CD4-positive, CD25-positive, alpha-beta regulatory T cell (primary cell): ENCODE results near the gene CUL2. TPM values are rescaled to one million over a fixed set of nuclear protein-coding genes. Genes with fewer than 3 reads are reported as not detected.

ENCODE experiments used
- ATAC-seq, 2 donors: fragments of 150-1000 bp; cut with Tn5 transposase; one replicate each; pipeline ENCODE4 v1.10.0; 2021; ENCODE audit warnings: low read depth in 2 of 2, moderate number of reproducible peaks in 2 of 2, moderate library complexity in 1 of 2
- DNase-seq, 3 donors: peaks; one replicate each; pipeline versions ENCODE4 v3.0.0 to v3.0.0-alpha.2; 2012 to 2022; ENCODE audit warnings: mixed read lengths in 1 of 3
- H3K27ac ChIP-seq: one replicate; pipeline ENCODE4 v1.7.0; 2013; ENCODE audit warnings: mild to moderate bottlenecking, low read length; ENCODE audit not compliant: insufficient read depth, poor library complexity, severe bottlenecking
- H3K27me3 ChIP-seq: one replicate; pipeline ENCODE4 v1.7.0; 2013; ENCODE audit warnings: low read length; ENCODE audit not compliant: control insufficient read depth, insufficient read depth
- H3K36me3 ChIP-seq: one replicate; pipeline ENCODE4 v1.7.0; 2013; ENCODE audit warnings: mild to moderate bottlenecking, low read length, moderate library complexity; ENCODE audit not compliant: control insufficient read depth, insufficient read depth
- H3K4me1 ChIP-seq: 2 replicates; pipeline ENCODE4 v1.7.0; 2013; ENCODE audit warnings: mild to moderate bottlenecking, low read length; ENCODE audit not compliant: insufficient read depth, control insufficient read depth, poor library complexity, severe bottlenecking
- H3K4me3 ChIP-seq: one replicate; pipeline ENCODE4 v1.7.0; 2013; ENCODE audit warnings: low read depth, mild to moderate bottlenecking, low read length, moderate library complexity
- H3K9me3 ChIP-seq, 2 experiments: 1 replicate in 1 of 2; 2 replicates in 1 of 2; pipeline ENCODE4 v1.7.0; 2013; ENCODE audit warnings: low read length in 2 of 2, mild to moderate bottlenecking in 1 of 2, moderate library complexity in 1 of 2; ENCODE audit not compliant: control insufficient read depth in 2 of 2
- H3K27ac Mint-ChIP-seq, 3 donors: one replicate each; pipeline ENCODE4 v1.8.0; 2020 to 2022; ENCODE audit warnings: mild to moderate bottlenecking in 3 of 3, mixed read lengths in 3 of 3, moderate library complexity in 2 of 3
- H3K27me3 Mint-ChIP-seq: one replicate; pipeline ENCODE4 v1.8.0; 2022; ENCODE audit warnings: mild to moderate bottlenecking, mixed read lengths
- H3K36me3 Mint-ChIP-seq: one replicate; pipeline ENCODE4 v1.8.0; 2020; ENCODE audit warnings: mixed read lengths
- H3K4me1 Mint-ChIP-seq, 4 donors: one replicate each; pipeline ENCODE4 v1.8.0; 2020 to 2022; ENCODE audit warnings: mixed read lengths in 4 of 4, mild to moderate bottlenecking in 1 of 4
- H3K4me3 Mint-ChIP-seq, 4 donors: one replicate each; pipeline ENCODE4 v1.8.0; 2020 to 2022; ENCODE audit warnings: mild to moderate bottlenecking in 4 of 4, mixed read lengths in 4 of 4, moderate library complexity in 3 of 4
- H3K9me3 Mint-ChIP-seq, 7 donors: one replicate each; pipeline ENCODE4 v1.8.0; 2020 to 2022; ENCODE audit warnings: mixed read lengths in 7 of 7, mild to moderate bottlenecking in 3 of 7, moderate library complexity in 2 of 7
- polyA plus RNA-seq, 4 donors: library from polyadenylated mRNA; unstranded; fragments of 300-500 nt; fragmentation: Illumina TruSeq; gene quantifications; one replicate each; pipeline ENCODE4 v1.2.3, GENCODE V29; 2021
- total RNA-seq: library from RNA; stranded (reverse); gene quantifications from one replicate; pipeline ENCODE4 v1.2.3, GENCODE V29; 2022

CUL2 gene
- total and polyA plus RNA-seq, 5 donors from 2014 or later = 23.6 to 39.5 (median 27.2) TPM

DNA sequence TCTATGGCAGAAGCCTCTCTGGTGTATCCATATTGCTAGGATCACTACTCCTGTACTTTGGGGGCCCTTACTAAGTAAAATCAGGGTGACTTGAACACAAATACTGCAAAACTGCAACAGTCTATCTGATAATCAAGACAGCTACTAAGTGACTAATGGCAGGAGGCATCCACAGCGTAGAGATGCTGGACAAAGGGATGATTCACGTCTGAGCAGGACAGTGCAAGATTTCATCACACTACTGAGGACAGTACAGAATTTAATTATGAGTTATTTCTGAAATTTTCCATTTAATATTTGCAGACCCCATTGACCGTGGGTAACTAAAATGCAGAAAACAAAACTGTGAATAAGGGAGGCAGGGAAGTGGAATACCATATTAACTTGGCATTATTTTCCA is 10.4 kb downstream of the CUL2 start:
- H3K36me3 Mint-ChIP-seq = peaks cover 24% of the 10 kb centered on the region
- peaks cover 10% of the 10 kb centered on the region for H3K36me3 ChIP-seq
- H3K27ac Mint-ChIP-seq = no peak overlapping the region
- no peak for ATAC-seq
- H3K27me3 ChIP-seq = no peaks in the 10 kb centered on the region
- H3K9me3 ChIP-seq = no peaks in the 10 kb centered on the region
- no peaks in the 10 kb centered on the region for H3K27me3 Mint-ChIP-seq
- no peak overlapping the region for H3K4me3 ChIP-seq
- H3K4me1 ChIP-seq = peaks cover 2% of the 10 kb centered on the region
- peaks cover 0 to 1% (median 0%) of the 10 kb centered on the region in 7 donors for H3K9me3 Mint-ChIP-seq
- H3K4me1 Mint-ChIP-seq = peaks cover 41 to 64% (median 44%) of the 10 kb centered on the region in 4 donors
- H3K4me3 Mint-ChIP-seq = no peak overlapping the region
- no peak for DNase-seq
- no peak overlapping the region for H3K27ac ChIP-seq

DNA sequence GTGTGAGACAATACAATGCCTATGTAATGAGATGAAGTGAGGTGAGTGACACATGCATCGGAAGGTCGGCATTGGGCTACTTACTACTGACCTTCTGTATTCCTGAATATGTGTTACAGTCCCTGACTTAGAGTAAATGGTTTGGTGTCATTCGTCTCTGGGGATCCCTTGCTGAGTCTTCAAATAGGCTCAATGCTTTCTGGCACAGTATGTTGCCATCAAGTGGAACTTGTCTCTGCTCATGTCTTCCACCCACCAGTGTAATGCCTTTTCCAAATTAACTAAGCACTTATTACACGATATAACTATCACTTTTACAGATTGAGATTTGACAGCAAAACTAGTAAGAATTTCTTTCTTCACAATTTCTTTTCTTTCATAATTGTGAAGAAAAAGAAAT is 10.9 kb downstream of the CUL2 start:
- H3K27me3 ChIP-seq = no peaks in the 10 kb centered on the region
- Mint-ChIP-seq H3K27me3 (no peaks in the 10 kb centered on the region), H3K27ac (no peak overlapping the region), H3K4me1 (peaks cover 39 to 64% (median 44%) of the 10 kb centered on the region in 4 donors), H3K36me3 (peaks cover 22% of the 10 kb centered on the region), H3K9me3 (peaks cover 0 to 1% (median 0%) of the 10 kb centered on the region in 7 donors), H3K4me3 (no peak overlapping the region)
- no peak overlapping the region for H3K4me3 ChIP-seq
- no peak for DNase-seq
- H3K4me1 ChIP-seq = no peaks in the 10 kb centered on the region
- no peak for ATAC-seq
- H3K36me3 ChIP-seq = peaks cover 10% of the 10 kb centered on the region
- H3K27ac ChIP-seq = no peak overlapping the region
- no peaks in the 10 kb centered on the region for H3K9me3 ChIP-seq

DNA sequence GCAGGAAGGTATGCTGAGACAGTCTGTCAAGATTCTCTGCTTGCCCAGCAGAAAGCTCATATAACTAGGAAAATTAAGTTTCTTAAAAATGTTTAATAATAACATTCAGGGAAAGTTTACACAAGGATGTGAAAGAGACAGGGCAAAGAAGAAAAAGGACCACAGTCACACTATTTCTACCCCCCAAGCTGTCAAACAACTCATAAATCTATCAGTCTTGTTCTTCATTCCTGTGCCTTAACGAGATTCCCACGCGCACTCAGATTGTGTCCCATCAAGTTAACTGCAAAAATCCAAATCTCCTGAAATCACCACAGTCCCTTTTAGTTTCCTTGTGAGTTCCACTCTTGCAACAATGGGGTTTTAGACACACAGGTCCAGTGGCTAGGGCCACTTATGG is 14.9 kb downstream of the CUL2 start:
- Histone ChIP-seq H3K9me3 (no peaks in the 10 kb centered on the region), H3K27ac (no peak overlapping the region), H3K4me3 (no peak overlapping the region), H3K27me3 (no peaks in the 10 kb centered on the region), H3K4me1 (no peaks in the 10 kb centered on the region), H3K36me3 (peaks cover 16% of the 10 kb centered on the region)
- DNase-seq (no peak), ATAC-seq (no peak)
- Mint-ChIP-seq H3K36me3 (peaks cover 5% of the 10 kb centered on the region), H3K27me3 (no peaks in the 10 kb centered on the region), H3K27ac (peak overlapping the region in 1 of 3 donors; percentile 82), H3K4me3 (no peak overlapping the region), H3K9me3 (no peaks in the 10 kb centered on the region), H3K4me1 (peaks cover 30 to 49% (median 36%) of the 10 kb centered on the region in 4 donors)

DNA sequence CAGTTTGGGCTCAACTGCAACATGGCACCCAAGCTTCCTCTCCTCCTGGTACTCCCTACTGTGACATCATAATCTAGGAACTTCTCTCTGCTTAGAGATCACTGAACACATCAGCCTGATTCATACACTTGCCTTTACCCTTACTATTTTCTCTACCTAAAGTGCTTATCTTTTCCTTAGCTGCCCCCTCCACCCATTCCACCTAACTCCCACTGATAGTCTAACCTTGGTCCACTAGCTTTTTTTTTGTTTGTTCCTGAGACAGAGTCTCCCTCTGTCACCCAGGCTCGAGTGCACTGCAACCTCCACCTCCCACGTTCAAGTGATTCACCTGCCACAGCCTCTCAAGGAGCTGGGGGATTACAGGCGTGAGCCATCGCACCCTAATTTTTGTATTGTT is 15.9 kb downstream of the CUL2 start:
- Histone ChIP-seq H3K4me3 (no peak overlapping the region), H3K36me3 (peaks cover 23% of the 10 kb centered on the region), H3K4me1 (no peaks in the 10 kb centered on the region), H3K9me3 (no peaks in the 10 kb centered on the region), H3K27me3 (no peaks in the 10 kb centered on the region), H3K27ac (no peak overlapping the region)
- H3K9me3 Mint-ChIP-seq = no peaks in the 10 kb centered on the region
- ATAC-seq (no peak), DNase-seq (no peak)
- H3K4me3 Mint-ChIP-seq = no peak overlapping the region
- H3K36me3 Mint-ChIP-seq = peaks cover 11% of the 10 kb centered on the region
- H3K27me3 Mint-ChIP-seq = no peaks in the 10 kb centered on the region
- H3K27ac Mint-ChIP-seq = peak overlapping the region in 2 of 3 donors; percentile 32 to 82
- H3K4me1 Mint-ChIP-seq = peaks cover 27 to 45% (median 31%) of the 10 kb centered on the region in 4 donors

DNA sequence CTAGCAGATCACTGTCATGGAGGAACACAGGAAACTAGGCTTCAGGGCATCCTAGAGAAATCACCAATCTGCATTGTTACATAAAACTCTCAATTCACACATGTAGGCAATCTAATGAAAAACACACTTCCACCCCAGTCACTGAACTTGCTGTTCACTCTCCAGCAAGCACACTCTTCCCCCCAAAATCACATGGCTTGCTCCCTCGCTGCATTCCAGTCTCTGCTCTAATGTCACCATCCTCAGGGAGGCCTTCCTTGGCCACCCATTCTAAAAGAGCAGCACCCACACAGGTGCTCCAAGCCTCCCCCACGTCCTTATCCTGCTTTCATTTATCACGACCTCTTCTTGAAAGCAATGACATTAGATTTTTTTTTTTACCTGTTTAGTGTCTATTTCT is 19.6 kb downstream of the CUL2 start:
- H3K27me3 ChIP-seq = no peaks in the 10 kb centered on the region
- H3K4me3 ChIP-seq = no peak overlapping the region
- H3K36me3 Mint-ChIP-seq = peaks cover 20% of the 10 kb centered on the region
- H3K4me1 Mint-ChIP-seq = peaks cover 15 to 33% (median 24%) of the 10 kb centered on the region in 4 donors
- H3K27ac Mint-ChIP-seq = peak overlapping the region in 2 of 3 donors; percentile 7 to 65
- H3K4me3 Mint-ChIP-seq = no peak overlapping the region
- H3K27me3 Mint-ChIP-seq = no peaks in the 10 kb centered on the region
- no peak for ATAC-seq
- no peak overlapping the region for H3K27ac ChIP-seq
- no peak for DNase-seq
- no peaks in the 10 kb centered on the region for H3K9me3 ChIP-seq
- H3K9me3 Mint-ChIP-seq = no peaks in the 10 kb centered on the region
- peaks cover 29% of the 10 kb centered on the region for H3K36me3 ChIP-seq
- no peaks in the 10 kb centered on the region for H3K4me1 ChIP-seq

DNA sequence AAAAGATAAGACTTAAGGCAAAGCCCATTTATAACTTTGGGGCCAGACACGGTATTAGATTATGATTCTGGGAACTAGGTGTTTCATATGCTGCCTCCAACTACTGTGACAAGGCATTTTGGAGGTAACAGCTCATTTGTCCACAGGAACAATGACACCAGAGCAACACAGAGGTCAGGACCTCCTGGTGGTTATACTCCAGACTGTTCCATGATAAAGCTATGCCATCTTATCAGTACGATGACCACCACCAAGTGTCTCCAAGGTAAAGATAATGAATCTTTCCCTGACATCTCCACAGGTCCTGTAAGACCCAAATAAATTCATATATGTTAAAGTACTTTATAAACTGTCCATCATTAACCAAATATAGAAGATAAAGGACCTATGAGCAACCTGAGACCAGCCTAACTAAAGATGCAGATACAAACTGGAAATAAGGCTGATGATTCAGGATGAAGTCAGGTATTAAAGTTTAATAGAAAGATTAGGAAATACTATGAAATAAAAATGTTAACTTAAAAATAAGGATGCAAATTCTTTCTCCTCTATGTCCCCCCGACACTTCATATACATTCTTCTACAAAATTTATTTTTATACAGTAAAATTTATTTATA is 26.2 kb downstream of the CUL2 start:
- no peaks in the 10 kb centered on the region for H3K4me1 ChIP-seq
- no peak overlapping the region for H3K4me3 Mint-ChIP-seq
- no peaks in the 10 kb centered on the region for H3K9me3 ChIP-seq
- H3K36me3 ChIP-seq = peaks cover 56% of the 10 kb centered on the region
- peaks cover 2 to 10% (median 7%) of the 10 kb centered on the region in 4 donors for H3K4me1 Mint-ChIP-seq
- ATAC-seq (no peak), DNase-seq (no peak)
- peaks cover 28% of the 10 kb centered on the region for H3K36me3 Mint-ChIP-seq
- H3K27me3 ChIP-seq = no peaks in the 10 kb centered on the region
- no peaks in the 10 kb centered on the region for H3K27me3 Mint-ChIP-seq
- H3K9me3 Mint-ChIP-seq = no peaks in the 10 kb centered on the region
- no peak overlapping the region for H3K4me3 ChIP-seq
- no peak overlapping the region for H3K27ac ChIP-seq
- no peak overlapping the region for H3K27ac Mint-ChIP-seq

DNA sequence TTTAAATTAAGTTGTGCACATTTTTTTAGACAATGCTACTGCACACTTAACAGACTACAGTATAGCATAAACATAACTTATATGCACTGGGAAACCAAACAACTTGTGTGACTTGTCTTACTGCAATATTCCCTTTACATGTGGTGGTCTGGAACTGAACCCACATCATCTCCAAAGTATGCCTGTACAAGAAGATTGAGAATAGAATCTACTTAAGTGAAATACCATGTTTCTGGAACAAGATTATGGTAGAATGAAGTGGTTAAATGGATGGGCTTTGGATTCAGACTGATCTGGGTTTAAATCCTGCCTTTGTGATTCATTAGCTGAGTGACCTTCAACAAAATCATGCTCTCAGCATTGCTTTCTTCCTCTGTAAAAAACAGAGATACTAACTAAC is 30.7 kb downstream of the CUL2 start:
- H3K27ac Mint-ChIP-seq = peak overlapping the region in 2 of 3 donors; percentile 8 to 84
- no peak for DNase-seq
- no peak for ATAC-seq
- Histone ChIP-seq H3K4me1 (no peaks in the 10 kb centered on the region), H3K36me3 (peaks cover 80% of the 10 kb centered on the region), H3K9me3 (no peaks in the 10 kb centered on the region), H3K27me3 (no peaks in the 10 kb centered on the region), H3K27ac (no peak overlapping the region), H3K4me3 (no peak overlapping the region)
- H3K4me3 Mint-ChIP-seq = no peak overlapping the region
- no peaks in the 10 kb centered on the region for H3K9me3 Mint-ChIP-seq
- peaks cover 5 to 37% (median 19%) of the 10 kb centered on the region in 4 donors for H3K4me1 Mint-ChIP-seq
- H3K27me3 Mint-ChIP-seq = no peaks in the 10 kb centered on the region
- H3K36me3 Mint-ChIP-seq = peaks cover 48% of the 10 kb centered on the region

DNA sequence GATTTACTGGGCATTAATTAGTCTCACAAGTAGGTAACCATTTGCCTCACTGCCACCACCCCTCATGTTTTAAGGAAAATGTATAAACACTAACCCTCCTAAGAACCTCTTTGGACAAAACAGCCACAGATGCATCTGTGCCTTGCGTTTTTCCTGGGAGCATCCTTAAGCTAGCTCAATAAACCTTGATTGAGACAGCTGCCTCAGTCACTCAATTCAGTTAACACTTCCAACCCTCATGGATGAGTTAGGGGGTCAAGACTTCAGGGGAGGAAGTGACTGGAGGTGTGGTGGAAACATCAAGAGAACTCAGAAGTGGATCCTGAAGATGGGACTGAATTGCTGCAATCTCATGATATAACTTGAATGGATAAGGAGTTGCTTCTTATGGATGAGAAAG is 31.5 kb downstream of the CUL2 start:
- peak overlapping the region in 2 of 3 donors; percentile 4 to 31 for H3K27ac Mint-ChIP-seq
- H3K36me3 Mint-ChIP-seq = peaks cover 49% of the 10 kb centered on the region
- H3K9me3 Mint-ChIP-seq = no peaks in the 10 kb centered on the region
- Histone ChIP-seq H3K27me3 (no peaks in the 10 kb centered on the region), H3K9me3 (no peaks in the 10 kb centered on the region), H3K4me3 (no peak overlapping the region), H3K4me1 (no peaks in the 10 kb centered on the region), H3K36me3 (peaks cover 88% of the 10 kb centered on the region), H3K27ac (no peak overlapping the region)
- no peak overlapping the region for H3K4me3 Mint-ChIP-seq
- H3K27me3 Mint-ChIP-seq = no peaks in the 10 kb centered on the region
- ATAC-seq (no peak), DNase-seq (no peak)
- peaks cover 5 to 37% (median 19%) of the 10 kb centered on the region in 4 donors for H3K4me1 Mint-ChIP-seq
